A673 (cell line): ENCODE results near the gene DENND5B. TPM values are rescaled to one million over a fixed set of nuclear protein-coding genes. Genes with fewer than 3 reads are reported as not detected.

Experiments
- BruUV-seq: library from RNA; stranded (reverse); fragments of 400-500 nt; replicated peaks from 2 replicates; lab custom pipeline; 2021; lab: Mats Ljungman, UMichigan
- CTCF ChIA-PET: fragments of 300-600 bp; sonication (Branson Sonifier 250); formaldehyde crosslinking; loops from one replicate; lab custom pipeline; 2022; ENCODE audit warnings: antibody characterized with exemption; lab: Charles Lee
- POLR2A ChIA-PET: fragments of 300-600 bp; sonication (Branson Sonifier 250); formaldehyde crosslinking; loops from one replicate; lab custom pipeline; 2022; ENCODE audit warnings: antibody characterized with exemption; ENCODE audit not compliant: low non-redundant PET; lab: Charles Lee
- DNase-seq: peaks from one replicate; pipeline ENCODE4 v3.0.0-alpha.2; 2015; ENCODE audit warnings: low spot score
- H3K27ac ChIP-seq: fragments of 200-600 bp; sonication (generic); 2 replicates; pipeline ENCODE4 v1.5.1; 2016; ENCODE audit warnings: mixed run types, low read depth, mild to moderate bottlenecking, mixed read lengths, antibody characterized with exemption, low read length; ENCODE audit not compliant: poor library complexity, severe bottlenecking
- H3K27me3 ChIP-seq: fragments of 200-600 bp; sonication (generic); replicated peaks from 2 replicates; pipeline ENCODE4 v1.6.1; 2017; ENCODE audit warnings: mixed run types, low read depth, mild to moderate bottlenecking, mixed read lengths, antibody characterized with exemption, low read length; ENCODE audit not compliant: insufficient read depth, poor library complexity
- H3K36me3 ChIP-seq: fragments of 200-600 bp; sonication (generic); 2 replicates; pipeline ENCODE4 v1.6.1; 2016; ENCODE audit warnings: mixed run types, mild to moderate bottlenecking, mixed read lengths, antibody characterized with exemption, low read length; ENCODE audit not compliant: insufficient read depth, poor library complexity, severe bottlenecking
- H3K4me1 ChIP-seq: fragments of 200-600 bp; sonication (generic); 2 replicates; pipeline ENCODE4 v1.6.1; 2017; ENCODE audit warnings: mixed run types, mild to moderate bottlenecking, mixed read lengths, antibody characterized with exemption, low read length; ENCODE audit not compliant: insufficient read depth, poor library complexity, severe bottlenecking
- H3K4me3 ChIP-seq: fragments of 200-600 bp; sonication (generic); 2 replicates; pipeline ENCODE4 v1.5.1; 2016; ENCODE audit warnings: low read depth, mixed run types, mild to moderate bottlenecking, mixed read lengths, low read length; ENCODE audit not compliant: poor library complexity, severe bottlenecking
- H3K9me3 ChIP-seq: fragments of 200-600 bp; sonication (generic); 2 replicates; pipeline ENCODE4 v1.6.1; 2016; ENCODE audit warnings: mixed run types, low read depth, mild to moderate bottlenecking, mixed read lengths, antibody characterized with exemption, low read length; ENCODE audit not compliant: poor library complexity, severe bottlenecking
- EZH2 ChIP-seq: fragments of 200-600 bp; sonication (generic); IDR thresholded peaks from 2 replicates; pipeline ENCODE4 v1.6.1; 2017; ENCODE audit warnings: borderline replicate concordance, low read depth, mild to moderate bottlenecking, mixed read lengths, antibody characterized with exemption, low read length; ENCODE audit not compliant: poor library complexity, severe bottlenecking
- intact Hi-C: fragments of 100-400 bp; cut with micrococcal nuclease; formaldehyde crosslinking; loops from one replicate; pipeline ENCODE4 v1.10.0; 2022; ENCODE audit not compliant: unreplicated experiment
- total RNA-seq: library from RNA; stranded (reverse); gene quantifications from 2 replicates; pipeline ENCODE4 v1.2.3, GENCODE V29; 2021
- TF ChIP-seq, protein P1 (sequence below): fragments of 300-800, 200-600 bp; sonication (generic); conservative IDR thresholded peaks from 2 replicates; pipeline ENCODE4 v1.5.1; 2017; ENCODE audit warnings: low read depth, mild to moderate bottlenecking, antibody characterized with exemption, low read length, moderate library complexity, mixed read lengths

The DENND5B gene
- total RNA-seq, 1 experiment from 2014 or later: 7.6 TPM

DNA sequence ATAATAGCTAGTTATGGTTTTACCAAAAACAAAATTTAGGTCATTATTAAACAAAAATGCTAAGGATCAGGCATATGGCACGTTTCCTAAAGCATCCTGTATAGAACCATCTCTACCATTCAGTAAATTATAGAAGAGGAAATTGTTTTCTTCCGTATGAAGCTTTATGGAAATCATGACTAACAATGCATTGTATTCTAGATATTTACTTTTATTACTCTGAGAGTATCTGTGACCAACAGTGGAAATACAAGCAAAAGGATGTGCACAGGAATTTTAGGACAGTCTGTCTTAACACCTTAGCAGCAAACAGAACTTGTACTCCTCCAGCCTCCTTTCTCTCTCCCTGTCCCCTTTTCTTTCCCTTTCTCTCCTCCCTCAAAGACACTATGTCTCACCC is 7.1 kb downstream of the DENND5B start:
- Histone ChIP-seq H3K36me3 (no peaks in the 10 kb centered on the region), H3K9me3 (no peaks in the 10 kb centered on the region), H3K4me3 (no peak overlapping the region), H3K27me3 (no peaks in the 10 kb centered on the region), H3K27ac (no peak overlapping the region), H3K4me1 (no peaks in the 10 kb centered on the region)
- CTCF ChIA-PET: no interaction called here
- BruUV-seq: no TSS peak
- DNase-seq: no peak
- no peak for TF ChIP-seq EZH2
- TF ChIP-seq, protein P1, sequence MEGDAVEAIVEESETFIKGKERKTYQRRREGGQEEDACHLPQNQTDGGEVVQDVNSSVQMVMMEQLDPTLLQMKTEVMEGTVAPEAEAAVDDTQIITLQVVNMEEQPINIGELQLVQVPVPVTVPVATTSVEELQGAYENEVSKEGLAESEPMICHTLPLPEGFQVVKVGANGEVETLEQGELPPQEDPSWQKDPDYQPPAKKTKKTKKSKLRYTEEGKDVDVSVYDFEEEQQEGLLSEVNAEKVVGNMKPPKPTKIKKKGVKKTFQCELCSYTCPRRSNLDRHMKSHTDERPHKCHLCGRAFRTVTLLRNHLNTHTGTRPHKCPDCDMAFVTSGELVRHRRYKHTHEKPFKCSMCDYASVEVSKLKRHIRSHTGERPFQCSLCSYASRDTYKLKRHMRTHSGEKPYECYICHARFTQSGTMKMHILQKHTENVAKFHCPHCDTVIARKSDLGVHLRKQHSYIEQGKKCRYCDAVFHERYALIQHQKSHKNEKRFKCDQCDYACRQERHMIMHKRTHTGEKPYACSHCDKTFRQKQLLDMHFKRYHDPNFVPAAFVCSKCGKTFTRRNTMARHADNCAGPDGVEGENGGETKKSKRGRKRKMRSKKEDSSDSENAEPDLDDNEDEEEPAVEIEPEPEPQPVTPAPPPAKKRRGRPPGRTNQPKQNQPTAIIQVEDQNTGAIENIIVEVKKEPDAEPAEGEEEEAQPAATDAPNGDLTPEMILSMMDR: no peak
- POLR2A ChIA-PET: no interaction called here
- intact Hi-C loops: no loop called here

DNA sequence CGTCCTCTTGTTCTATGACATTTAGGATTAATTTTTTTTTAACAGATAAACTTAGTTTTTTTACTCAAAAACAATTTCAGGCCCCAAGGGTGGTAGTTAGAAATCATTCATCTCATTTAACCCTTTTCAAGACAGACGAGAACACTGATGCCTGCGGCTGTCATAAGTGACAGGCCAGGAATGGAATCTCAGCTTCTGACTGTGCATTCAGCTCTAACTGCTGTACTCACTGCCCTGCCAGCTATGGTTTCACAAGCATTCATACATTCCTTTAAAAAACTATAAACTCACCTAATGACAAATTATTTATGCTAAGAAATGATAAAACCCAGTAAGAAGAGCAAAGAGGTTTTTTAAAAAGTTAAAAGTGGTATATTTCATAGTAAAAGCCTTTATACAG is 8.8 kb downstream of the DENND5B start:
- no peaks in the 10 kb centered on the region for H3K4me1 ChIP-seq
- no peaks in the 10 kb centered on the region for H3K36me3 ChIP-seq
- no peak overlapping the region for H3K4me3 ChIP-seq
- CTCF ChIA-PET: no interaction called here
- POLR2A ChIA-PET: no interaction called here
- intact Hi-C loops: no loop called here
- H3K9me3 ChIP-seq: no peaks in the 10 kb centered on the region
- no peak overlapping the region for H3K27ac ChIP-seq
- TF ChIP-seq EZH2: no peak
- TF ChIP-seq, protein P1: no peak
- H3K27me3 ChIP-seq: no peaks in the 10 kb centered on the region
- BruUV-seq: no TSS peak
- DNase-seq: no peak

DNA sequence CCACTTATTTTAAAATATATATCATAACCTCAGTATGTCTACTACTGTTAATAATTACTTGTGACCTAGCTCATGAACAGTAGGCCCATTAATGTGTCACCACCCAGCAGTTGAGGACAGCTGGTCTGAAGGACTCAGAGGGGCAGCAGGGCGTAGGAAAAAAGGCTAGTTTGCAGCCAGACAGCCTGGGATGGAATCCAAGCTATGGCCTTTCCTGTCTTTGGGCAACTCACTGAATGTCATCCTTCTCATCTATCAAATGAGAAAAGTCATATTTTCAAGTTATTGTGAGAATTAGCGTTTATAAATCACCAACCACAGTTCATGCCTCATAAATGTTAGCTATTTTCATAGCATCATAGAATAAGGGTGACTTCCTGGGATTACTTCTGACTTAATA is 12.3 kb downstream of the DENND5B start:
- Histone ChIP-seq H3K4me3 (no peak overlapping the region), H3K4me1 (peaks cover 5% of the 10 kb centered on the region), H3K36me3 (no peaks in the 10 kb centered on the region), H3K9me3 (no peaks in the 10 kb centered on the region), H3K27ac (no peak overlapping the region), H3K27me3 (no peaks in the 10 kb centered on the region)
- ChIA-PET CTCF (no interaction called here), POLR2A (no interaction called here)
- intact Hi-C loops: no loop called here
- no TSS peak for BruUV-seq
- no peak for TF ChIP-seq EZH2
- TF ChIP-seq, protein P1: no peak
- DNase-seq: no peak
